Mononuclear cell (primary cell): ENCODE results near the gene DIO3. TPM values are rescaled to one million over a fixed set of nuclear protein-coding genes. Genes with fewer than 3 reads are reported as not detected.

ENCODE experiments used
- H3K27me3 ChIP-seq: 2 replicates; pipeline ENCODE4 v1.6.0; 2011; ENCODE audit warnings: low read length, control low read depth; ENCODE audit not compliant: insufficient read depth
- H3K4me1 ChIP-seq: 2 replicates; pipeline ENCODE4 v1.5.1; 2011; ENCODE audit warnings: mild to moderate bottlenecking, low read length, control low read depth; ENCODE audit not compliant: insufficient read depth
- H3K4me3 ChIP-seq: 2 replicates; pipeline ENCODE4 v1.5.1; 2011; ENCODE audit warnings: mild to moderate bottlenecking, low read length, moderate library complexity
- H3K9me3 ChIP-seq: 2 replicates; pipeline ENCODE4 v1.5.1; 2011; ENCODE audit warnings: low read depth, mild to moderate bottlenecking, control low read depth, low read length
- total RNA-seq: library from RNA; depleted of rRNA; stranded (reverse); fragments of >200 nt; gene quantifications from one replicate; pipeline ENCODE4 v1.2.3, GENCODE V29; 2012

Gene DIO3
- total RNA-seq, 1 donor: not detected

DNA sequence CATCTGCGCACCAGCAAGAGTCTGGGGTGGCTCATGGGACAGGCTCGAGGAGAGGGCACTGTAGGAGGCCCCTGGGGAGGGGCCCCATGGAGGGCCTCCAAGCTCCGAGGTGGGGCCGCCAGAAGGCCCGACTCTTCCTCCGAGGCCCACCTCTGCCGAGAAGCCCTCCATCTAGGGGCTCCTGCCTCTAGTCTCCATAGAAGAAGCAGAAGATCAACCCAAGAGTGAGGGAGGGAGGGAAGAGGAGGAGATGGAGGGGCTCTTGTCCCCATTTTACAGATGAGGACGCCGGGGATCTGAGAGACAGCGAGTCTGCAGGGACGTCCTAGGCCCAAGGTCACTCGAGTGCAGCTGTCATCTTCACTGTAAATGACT is 41.2 kb downstream of the DIO3 start:
- Histone ChIP-seq H3K4me3 (no peak overlapping the region), H3K4me1 (no peaks in the 10 kb centered on the region), H3K9me3 (no peaks in the 10 kb centered on the region), H3K27me3 (no peaks in the 10 kb centered on the region)

DNA sequence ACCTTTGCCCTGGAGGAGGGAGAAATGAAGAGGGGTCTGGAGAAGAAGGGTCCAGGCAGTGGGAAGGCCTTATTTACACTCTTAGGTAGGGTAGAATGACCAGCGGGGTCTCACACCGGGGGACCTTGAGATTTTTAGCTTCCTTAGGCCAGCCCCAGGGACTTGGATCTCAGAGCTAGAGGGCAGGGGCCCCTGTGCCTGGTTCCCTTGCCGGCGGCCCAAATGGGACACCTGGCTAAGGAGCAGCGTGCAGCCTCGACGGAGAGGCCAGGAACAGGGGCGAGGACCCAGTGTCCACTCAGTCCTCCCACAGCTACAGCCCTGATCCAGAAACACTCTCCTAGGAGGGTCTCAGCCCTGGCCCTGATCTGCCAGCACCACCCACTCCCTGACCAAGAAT is 41.8 kb downstream of the DIO3 start:
- no peaks in the 10 kb centered on the region for H3K4me1 ChIP-seq
- no peaks in the 10 kb centered on the region for H3K9me3 ChIP-seq
- no peaks in the 10 kb centered on the region for H3K27me3 ChIP-seq
- no peak overlapping the region for H3K4me3 ChIP-seq

DNA sequence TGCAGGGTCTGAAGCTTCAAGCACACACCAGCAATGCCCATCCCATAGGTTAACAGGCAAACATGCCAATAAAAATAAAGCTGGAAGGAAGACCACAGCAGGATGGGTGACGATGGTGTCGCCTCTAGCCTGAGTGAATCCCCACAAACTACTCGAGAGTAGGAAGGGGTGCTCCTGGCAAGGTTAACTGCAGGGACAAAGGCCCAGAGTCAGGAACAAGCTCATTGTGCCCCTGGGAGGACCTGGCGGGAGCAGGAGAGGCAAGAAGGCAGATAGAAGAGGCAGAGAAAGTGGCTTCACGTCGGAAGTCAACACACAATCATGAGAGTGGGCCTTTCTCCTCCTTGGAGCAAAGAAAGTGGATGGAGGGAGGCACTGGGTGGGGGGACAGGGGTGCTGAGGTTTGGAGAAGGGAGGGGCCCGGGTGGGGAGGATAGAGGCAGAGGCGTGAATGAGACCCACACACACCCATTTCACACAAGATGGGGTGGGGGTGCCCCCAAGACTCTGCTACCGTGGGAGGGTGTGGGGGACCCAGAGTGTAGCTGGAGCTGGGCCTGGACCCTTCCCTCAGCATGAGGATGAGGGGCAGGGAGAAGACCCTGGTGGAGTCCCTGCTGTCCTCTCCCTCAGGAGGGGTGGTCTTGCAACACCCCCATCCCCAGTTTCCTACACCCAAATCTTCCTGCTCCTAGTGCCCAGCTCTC is 43.1 kb downstream of the DIO3 start:
- Histone ChIP-seq H3K27me3 (peaks cover 9% of the 10 kb centered on the region), H3K4me3 (no peak overlapping the region), H3K9me3 (no peaks in the 10 kb centered on the region), H3K4me1 (no peaks in the 10 kb centered on the region)

DNA sequence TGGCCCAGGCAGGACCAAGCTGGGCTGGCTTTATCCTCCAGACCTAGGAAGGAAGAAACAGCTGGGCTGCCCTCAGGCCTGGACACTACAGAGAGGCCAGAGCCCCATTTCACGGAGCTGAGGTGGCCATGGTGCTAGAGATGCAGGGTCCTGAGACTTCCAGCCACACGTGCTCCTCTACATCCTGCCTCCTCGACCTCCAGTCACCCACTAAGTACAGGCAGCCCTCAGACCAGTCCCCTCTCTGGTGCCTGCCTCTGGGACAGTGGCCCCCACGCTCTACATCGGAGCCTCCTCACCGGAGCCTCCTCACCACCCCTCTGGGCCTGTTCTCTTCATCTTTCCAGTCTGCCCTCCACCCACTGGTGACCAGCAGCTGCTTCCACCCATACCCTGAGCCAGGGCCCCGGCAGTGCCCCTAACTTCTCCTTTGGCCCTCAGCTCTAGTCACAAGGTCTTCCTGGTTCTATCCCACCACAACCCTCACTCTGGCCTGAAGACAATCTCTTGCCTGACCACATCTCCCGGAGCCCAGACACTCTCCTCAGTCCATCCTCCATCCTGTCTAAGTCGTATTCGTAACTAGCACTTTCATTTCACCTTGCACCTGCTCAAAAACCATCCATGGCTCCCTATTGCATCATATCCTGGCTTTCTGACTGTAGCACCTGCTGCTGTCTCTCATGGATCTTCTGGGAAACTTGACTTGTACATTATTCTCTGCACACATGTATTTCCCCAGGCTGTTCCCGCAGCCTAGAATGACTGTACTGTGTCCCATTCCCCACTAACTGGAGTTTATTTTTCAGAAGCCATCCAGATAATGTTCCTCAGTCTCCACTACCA is 43.9 kb downstream of the DIO3 start:
- Histone ChIP-seq H3K27me3 (peaks cover 13% of the 10 kb centered on the region), H3K4me1 (no peaks in the 10 kb centered on the region), H3K9me3 (no peaks in the 10 kb centered on the region), H3K4me3 (no peak overlapping the region)

DNA sequence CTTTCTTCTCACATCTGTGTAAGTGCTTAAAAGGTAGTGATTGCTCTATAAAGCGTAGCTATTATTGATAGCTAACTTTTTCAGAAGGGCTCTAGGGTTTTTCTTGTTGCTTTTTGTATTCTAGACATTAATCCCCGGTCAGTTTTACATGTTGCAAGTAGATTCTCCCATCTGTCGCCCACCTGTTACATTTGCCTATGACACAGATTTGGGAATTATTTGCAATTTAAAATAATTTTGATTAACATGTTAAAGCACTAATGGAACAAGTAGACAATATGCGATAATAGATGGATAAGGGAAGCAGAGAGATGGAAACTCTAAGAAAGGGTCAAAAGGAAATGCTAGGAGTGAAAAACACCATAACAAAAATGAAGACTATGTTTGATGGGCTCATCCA is 44.5 kb downstream of the DIO3 start:
- Histone ChIP-seq H3K4me1 (no peaks in the 10 kb centered on the region), H3K4me3 (no peak overlapping the region), H3K9me3 (no peaks in the 10 kb centered on the region), H3K27me3 (peaks cover 16% of the 10 kb centered on the region)

Other genes starting within 250 kb of the DIO3 start
- gene PPP2R5C, start 200.2 kb downstream of the DIO3 start, total RNA-seq: 466 TPM